GM18519 (cell line): Measurements from ENCODE around the gene GOLPH3.
"Not testable (repeated sequence)": the region's sequence is repeated elsewhere in the genome, so short reads cannot be mapped to it uniquely, and the experiment has no call there.

Experiments used
- ATAC-seq: cut with Tn5 transposase; IDR thresholded peaks from one replicate; pipeline ENCODE4 v1.9.1; 2021; ENCODE audit warnings: mild to moderate bottlenecking, moderate library complexity; ENCODE audit not compliant: unreplicated experiment, low FRiP score

GOLPH3 gene

DNA sequence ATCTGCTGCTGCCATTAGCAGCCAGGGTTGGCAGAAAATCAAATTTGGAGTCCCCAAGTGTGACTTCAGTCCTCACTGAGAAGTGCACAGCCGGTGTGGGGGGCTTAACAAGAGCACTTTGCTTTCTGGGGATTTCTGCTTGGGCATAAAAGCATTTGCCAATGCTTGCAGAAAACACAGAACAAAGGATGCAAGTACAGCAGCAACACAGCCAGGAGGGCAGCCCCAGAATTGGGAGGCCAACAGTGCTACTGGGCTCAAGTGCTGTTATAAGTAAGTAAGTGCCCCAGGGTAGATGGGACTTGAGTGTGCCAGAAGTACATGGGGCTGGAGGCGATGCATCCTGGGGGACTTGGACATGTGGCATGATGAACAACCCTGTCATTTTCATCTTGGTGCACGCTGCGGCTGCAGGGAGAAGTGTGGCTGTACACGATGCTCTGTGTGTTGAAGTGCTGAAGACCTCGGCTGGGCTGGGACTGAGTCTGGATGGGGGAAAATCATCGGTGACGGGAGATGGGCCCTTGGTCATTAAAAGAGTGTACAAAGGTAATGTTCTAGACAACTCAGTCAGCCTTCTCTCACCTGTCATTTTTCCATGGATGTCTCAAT is 73.3 kb downstream of the GOLPH3 start:
- no peak for ATAC-seq

DNA sequence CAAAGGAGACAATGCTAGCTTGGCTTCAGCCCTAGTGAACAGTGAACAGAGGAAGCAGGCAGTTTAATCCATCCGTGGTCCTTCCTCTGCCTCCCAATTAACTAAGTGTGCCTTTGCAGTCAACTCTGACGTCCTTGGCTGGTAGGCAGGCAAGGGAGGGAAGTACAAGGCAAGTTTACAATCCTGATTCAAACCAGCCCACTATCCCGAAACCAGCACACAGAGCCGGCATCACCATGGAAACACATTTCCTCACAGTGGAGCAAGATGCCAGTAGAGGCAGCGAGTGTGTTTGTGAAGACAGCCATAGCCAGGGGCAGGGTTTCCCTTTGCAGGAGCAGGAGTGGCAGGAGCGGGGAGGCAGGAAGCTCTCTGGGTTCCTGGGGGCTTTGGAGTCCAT is 73.9 kb downstream of the GOLPH3 start:
- ATAC-seq, result no peak

- no peak for ATAC-seq
Observed at GRCh38 chr5:32099486-32100035, 74.6 kb downstream of the GOLPH3 start.

DNA sequence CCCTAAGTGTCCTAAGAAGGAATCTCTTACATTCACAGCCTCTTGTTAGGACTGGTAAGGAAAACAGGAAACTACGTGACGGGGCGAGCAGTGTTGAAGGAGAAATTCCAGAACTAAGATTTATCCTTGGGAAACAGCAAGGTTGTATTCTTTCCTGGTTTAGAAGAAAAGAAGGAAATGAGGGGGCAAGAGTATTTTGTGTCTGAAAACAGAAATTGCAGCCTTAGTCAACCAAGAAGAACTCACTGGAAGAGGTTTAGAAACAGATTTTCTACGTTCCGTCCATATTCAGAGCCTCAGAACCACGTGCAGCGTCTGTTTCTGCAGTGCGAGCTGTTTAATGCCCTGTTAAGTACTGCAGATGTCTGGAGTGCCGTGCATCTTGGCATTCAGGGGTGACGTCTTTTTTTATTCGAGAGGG is 75.2 kb downstream of the GOLPH3 start:
- no peak for ATAC-seq

- ATAC-seq, result no peak
Observed at GRCh38 chr5:32098291-32098690, 75.8 kb downstream of the GOLPH3 start.

DNA sequence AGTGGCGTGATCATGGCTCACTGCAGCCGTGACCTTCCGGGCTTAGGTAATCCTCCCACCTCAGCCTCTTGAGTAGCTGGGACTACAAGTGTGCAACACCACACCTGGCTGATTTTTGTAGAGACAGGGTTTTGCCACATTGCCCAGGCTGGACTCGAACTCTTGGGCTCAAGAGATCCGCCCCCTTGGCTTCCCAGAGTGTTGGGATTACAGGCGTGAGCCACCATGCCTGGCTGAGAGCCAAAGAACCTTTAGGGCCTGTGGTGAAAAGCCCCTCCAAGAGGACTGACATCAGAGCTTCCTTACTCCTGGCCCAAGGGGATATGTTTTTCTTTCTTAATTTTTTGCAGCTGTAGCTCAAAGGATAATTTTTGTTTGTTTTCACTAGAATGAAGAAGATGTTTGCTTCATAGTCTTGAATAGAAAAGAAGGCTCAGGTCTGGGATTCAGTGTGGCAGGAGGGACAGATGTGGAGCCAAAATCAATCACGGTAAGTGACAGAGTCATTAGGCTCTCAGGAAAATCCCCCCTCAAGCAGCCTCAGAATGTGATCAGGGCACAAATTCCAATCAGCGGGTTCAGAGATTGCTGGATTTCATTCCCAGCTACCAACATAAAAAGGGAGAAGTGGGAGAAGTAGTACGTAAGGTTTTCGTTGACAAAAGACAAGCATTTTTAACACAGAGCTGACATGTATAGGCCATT is 77.1 kb downstream of the GOLPH3 start:
- no peak for ATAC-seq

GRCh38 chr5:32095261-32095671 is 78.9 kb downstream of the GOLPH3 start:
- no peak for ATAC-seq

- no peak for ATAC-seq
Observed at GRCh38 chr5:32094691-32095090, 79.4 kb downstream of the GOLPH3 start.

DNA sequence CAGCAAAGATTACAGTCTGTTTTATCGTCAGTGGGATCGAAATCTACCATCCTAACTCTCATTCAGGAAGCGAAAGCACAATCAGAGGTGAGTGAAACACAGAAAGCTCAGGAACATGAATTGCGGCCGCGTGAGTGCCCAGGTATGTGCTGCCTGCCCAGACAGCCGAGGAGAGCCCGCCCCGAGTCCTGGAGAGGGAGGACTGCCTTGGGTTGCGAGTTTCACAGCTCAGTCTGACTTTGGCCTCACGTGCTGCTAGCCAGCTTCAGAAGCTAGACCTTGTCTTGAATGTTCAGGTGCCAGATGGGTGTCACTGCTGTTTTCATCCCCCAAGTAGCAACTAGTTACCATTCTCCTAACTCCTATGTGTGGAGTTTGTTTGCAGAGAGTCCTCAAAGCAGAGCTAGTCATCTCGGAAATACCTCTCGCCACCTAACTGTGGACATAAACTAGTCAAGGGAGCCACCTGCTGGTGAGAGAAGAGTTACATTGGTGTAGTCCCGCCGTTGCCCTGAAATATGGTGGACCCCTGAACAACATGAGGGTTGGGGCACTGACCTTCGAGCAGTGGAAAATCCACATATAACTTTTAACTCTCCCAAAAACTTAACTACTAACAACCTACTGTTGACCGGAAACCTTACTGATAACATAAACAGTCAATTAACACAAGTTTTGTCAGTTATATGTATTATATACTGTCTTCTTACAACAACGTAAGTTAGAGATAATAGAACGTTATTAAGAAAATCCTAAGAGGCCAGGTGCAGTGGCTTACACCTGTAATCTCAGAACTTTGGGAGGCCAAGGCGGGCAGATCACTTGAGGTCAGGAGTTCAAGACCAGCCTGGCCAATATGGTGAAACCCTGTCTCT is 80.9 kb downstream of the GOLPH3 start:
- peak; percentile 98 for ATAC-seq

DNA sequence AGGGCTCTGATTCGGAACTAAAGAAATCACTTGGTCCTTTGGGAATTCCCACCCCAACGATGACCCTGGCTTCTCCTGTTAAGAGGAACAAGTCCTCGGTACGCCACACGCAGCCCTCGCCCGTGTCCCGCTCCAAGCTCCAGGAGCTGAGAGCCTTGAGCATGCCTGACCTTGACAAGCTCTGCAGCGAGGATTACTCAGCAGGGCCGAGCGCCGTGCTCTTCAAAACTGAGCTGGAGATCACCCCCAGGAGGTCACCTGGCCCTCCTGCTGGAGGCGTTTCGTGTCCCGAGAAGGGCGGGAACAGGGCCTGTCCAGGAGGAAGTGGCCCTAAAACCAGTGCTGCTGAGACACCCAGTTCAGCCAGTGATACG is 83.4 kb downstream of the GOLPH3 start:
- no peak for ATAC-seq

DNA sequence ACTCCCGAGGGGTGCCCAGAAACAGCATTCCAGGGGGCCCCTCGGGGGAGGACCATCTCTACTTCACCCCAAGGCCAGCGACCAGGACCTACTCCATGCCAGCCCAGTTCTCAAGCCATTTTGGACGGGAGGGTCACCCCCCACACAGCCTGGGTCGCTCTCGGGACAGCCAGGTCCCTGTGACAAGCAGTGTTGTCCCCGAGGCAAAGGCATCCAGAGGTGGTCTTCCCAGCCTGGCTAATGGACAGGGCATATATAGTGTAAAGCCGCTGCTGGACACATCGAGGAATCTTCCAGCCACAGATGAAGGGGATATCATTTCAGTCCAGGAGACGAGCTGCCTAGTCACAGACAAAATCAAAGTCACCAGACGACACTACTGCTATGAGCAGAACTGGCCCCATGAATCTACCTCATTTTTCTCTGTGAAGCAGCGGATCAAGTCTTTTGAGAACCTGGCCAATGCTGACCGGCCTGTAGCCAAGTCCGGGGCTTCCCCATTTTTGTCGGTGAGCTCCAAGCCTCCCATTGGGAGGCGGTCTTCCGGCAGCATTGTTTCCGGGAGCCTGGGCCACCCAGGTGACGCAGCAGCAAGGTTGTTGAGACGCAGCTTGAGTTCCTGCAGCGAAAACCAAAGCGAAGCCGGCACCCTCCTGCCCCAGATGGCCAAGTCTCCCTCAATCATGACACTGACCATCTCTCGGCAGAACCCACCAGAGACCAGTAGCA is 83.9 kb downstream of the GOLPH3 start:
- no peak for ATAC-seq

DNA sequence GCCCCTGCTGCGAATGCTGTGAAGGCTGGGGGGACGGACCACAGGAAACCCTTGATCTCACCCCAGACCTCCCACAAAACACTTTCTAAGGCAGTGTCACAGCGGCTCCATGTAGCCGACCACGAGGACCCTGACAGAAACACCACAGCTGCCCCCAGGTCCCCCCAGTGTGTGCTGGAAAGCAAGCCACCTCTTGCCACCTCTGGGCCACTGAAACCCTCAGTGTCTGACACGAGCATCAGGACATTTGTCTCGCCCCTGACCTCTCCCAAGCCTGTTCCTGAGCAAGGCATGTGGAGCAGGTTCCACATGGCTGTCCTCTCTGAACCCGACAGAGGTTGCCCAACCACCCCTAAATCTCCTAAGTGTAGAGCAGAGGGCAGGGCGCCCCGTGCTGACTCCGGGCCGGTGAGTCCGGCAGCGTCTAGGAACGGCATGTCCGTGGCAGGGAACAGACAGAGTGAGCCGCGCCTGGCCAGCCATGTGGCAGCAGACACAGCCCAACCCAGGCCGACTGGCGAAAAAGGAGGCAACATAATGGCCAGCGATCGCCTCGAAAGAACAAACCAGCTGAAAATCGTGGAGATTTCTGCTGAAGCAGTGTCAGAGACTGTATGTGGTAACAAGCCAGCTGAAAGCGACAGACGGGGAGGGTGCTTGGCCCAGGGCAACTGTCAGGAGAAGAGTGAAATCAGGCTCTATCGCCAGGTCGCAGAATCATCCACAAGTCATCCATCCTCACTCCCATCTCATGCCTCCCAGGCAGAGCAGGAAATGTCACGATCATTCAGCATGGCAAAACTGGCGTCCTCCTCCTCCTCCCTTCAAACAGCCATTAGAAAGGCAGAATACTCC is 84.7 kb downstream of the GOLPH3 start:
- no peak for ATAC-seq

GRCh38 chr5:32088214-32088613 is 85.9 kb downstream of the GOLPH3 start:
- ATAC-seq, result no peak

GRCh38 chr5:32087086-32088082 is 86.7 kb downstream of the GOLPH3 start:
- ATAC-seq, result no peak

DNA sequence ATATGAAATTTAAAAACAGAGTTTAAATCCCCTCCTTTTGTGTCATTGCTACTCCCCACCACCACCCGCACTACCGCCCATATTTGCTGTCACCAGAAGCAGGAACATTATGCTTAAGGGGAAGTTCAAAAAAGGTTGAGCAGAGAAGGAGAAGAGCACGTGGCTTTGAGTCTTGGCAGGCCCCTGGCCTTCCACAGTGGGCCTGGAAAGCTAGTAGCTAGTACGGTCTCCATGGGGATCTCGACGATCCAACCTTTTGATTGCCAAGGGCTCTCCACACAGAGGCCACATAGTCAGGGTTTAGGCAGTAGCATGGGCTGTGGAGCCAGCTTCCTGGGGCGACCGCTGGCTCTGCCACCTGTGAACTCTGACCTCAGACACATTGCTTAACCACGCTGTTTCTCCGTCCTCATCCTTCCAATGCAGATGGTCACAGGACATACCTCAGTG is 90.1 kb downstream of the GOLPH3 start:
- ATAC-seq, result no peak

DNA sequence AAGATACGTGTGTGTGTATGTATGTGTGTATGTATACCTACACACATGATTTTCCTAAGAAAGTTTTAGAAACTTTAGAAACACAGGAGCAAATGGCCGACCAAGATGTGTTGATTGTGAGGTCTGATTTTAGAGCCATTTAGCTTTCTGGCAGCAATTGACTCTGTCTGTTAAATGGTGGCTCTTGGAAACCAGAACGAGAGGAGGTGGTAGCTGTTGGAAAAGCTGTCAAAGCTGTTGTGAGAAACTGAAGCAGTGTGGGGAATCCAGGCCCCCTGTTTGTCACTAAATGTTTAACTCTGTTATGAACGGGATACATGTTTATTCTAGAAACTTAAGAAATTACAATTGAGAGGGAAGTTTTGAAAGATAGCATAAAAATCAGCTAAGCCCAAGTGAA is 91.4 kb downstream of the GOLPH3 start:
- ATAC-seq, result no peak

GRCh38 chr5:32080565-32080964 is 93.6 kb downstream of the GOLPH3 start:
- ATAC-seq, result not testable (repeated sequence)

DNA sequence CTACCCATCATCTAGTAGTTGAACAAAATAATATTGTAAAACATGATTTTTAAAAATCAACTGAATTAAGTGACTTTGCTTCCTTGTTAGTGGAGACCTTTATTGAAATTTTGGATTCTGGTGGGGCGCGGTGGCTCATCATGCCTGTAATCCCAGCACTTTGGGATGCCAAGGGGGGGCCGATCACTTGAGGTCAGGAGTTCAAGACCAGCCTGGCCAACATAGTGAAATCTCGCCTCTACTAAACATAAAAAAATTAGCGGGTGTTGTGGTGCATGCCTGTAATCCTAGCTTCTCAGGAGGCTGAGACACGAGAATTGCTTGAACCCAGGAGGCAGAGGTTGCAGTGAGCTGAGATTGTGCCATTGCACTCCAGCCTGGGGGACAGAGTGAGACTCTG is 95.3 kb downstream of the GOLPH3 start:
- not testable (repeated sequence) for ATAC-seq
